GM12878 (cell line): Measurements from ENCODE around the gene GFM1. TPM values are rescaled to one million over a fixed set of nuclear protein-coding genes. Genes with fewer than 3 reads are reported as not detected.

Experiments
- ATAC-seq: fragments of 200-7000 bp; cut with Tn5 transposase; 3 replicates; pipeline ENCODE4 v1.9.1; 2020; ENCODE audit warnings: mild to moderate bottlenecking, moderate library complexity
- BruUV-seq: library from RNA; stranded (reverse); fragments of 400-500 nt; replicated peaks from 2 replicates; lab custom pipeline; 2021; lab: Mats Ljungman, UMichigan
- CTCF ChIA-PET: fragments of 300-600 bp; sonication (Branson Sonifier 250); formaldehyde crosslinking; extraction: SDS; loops from one replicate; lab custom pipeline; 2021; ENCODE audit warnings: inconsistent platforms; lab: Yijun Ruan, JAX
- POLR2A ChIA-PET: fragments of 350-600 bp; formaldehyde crosslinking; extraction: SDS; loops from one replicate; lab custom pipeline; 2021; ENCODE audit warnings: inconsistent platforms; lab: Charles Lee
- RAD21 ChIA-PET: fragments of 300-600 bp; sonication (Branson Sonifier 250); formaldehyde crosslinking; loops from one replicate; lab custom pipeline; 2023; ENCODE audit warnings: antibody characterized with exemption; ENCODE audit not compliant: unreplicated experiment; lab: Charles Lee
- SMC1A ChIA-PET: fragments of 300-600 bp; sonication (Branson Sonifier 250); formaldehyde crosslinking; loops from one replicate; lab custom pipeline; 2023; ENCODE audit not compliant: unreplicated experiment, uncharacterized antibody; lab: Charles Lee
- DNase-seq: peaks from one replicate; pipeline ENCODE4 v3.0.0-alpha.2; 2011; ENCODE audit warnings: low read depth, low spot score
- FAIRE-seq: peaks from 3 replicates; lab custom pipeline; 2011; peaks lifted over from hg19 to GRCh38; lab: Jason Lieb, UNC
- H2AFZ ChIP-seq: 2 replicates; pipeline ENCODE4 v1.6.0; 2011; ENCODE audit warnings: low read depth, low read length, control low read depth; ENCODE audit not compliant: control insufficient read depth
- H3K27ac ChIP-seq: 2 replicates; pipeline ENCODE4 v1.5.1; 2011; ENCODE audit warnings: control low read depth; ENCODE audit not compliant: control insufficient read depth, insufficient read depth
- H3K27me3 ChIP-seq, 2 experiments: replicated peaks in 1 of 2; 2 replicates each; pipeline versions ENCODE4 v1.6.0 to v1.6.1; 2011; ENCODE audit warnings: low read length in 1 of 2; ENCODE audit not compliant: control insufficient read depth in 2 of 2, insufficient read depth in 2 of 2
- H3K36me3 ChIP-seq, 2 experiments: 2 replicates each; pipeline ENCODE4 v1.5.1; 2011; ENCODE audit warnings: low read length in 1 of 2; ENCODE audit not compliant: control insufficient read depth in 2 of 2, insufficient read depth in 2 of 2
- H3K4me1 ChIP-seq: 2 replicates; pipeline ENCODE4 v1.6.1; 2011; ENCODE audit warnings: mild to moderate bottlenecking, low read length, moderate library complexity, mixed read lengths; ENCODE audit not compliant: control insufficient read depth, insufficient read depth
- H3K4me2 ChIP-seq: 2 replicates; pipeline ENCODE4 v1.6.0; 2011; ENCODE audit warnings: control low read depth; ENCODE audit not compliant: control insufficient read depth, insufficient read depth
- H3K4me3 ChIP-seq: fragments of 200-600 bp; sonication (generic); 2 replicates; pipeline ENCODE4 v1.5.1; 2016
- H3K79me2 ChIP-seq: 2 replicates; pipeline ENCODE4 v1.6.0; 2011; ENCODE audit warnings: low read length; ENCODE audit not compliant: control insufficient read depth, insufficient read depth
- H3K9ac ChIP-seq: 2 replicates; pipeline ENCODE4 v1.8.0; 2011; ENCODE audit warnings: low read length, control low read depth, mixed read lengths; ENCODE audit not compliant: control insufficient read depth, insufficient read depth
- H3K9me3 ChIP-seq: replicated peaks from 3 replicates; pipeline ENCODE4 v1.5.1; 2011; ENCODE audit warnings: mild to moderate bottlenecking, low read length; ENCODE audit not compliant: control insufficient read depth, insufficient read depth
- H4K20me1 ChIP-seq: 2 replicates; pipeline ENCODE4 v1.6.0; 2011; ENCODE audit not compliant: control insufficient read depth, insufficient read depth
- BACH1 ChIP-seq: fragments of 450-650 bp; IDR thresholded peaks from 2 replicates; pipeline ENCODE4 v1.6.1; 2017; ENCODE audit warnings: mild to moderate bottlenecking, borderline replicate concordance
- BHLHE40 ChIP-seq, 2 experiments: fragments of 450-650 bp in 1 of 2; IDR thresholded peaks; 2 replicates each; pipeline ENCODE4 v1.6.1; 2011 to 2017; ENCODE audit warnings: low read depth in 2 of 2, borderline replicate concordance in 1 of 2, improper control_type of control experiment in 1 of 2, low read length in 1 of 2, mild to moderate bottlenecking in 1 of 2
- FOXM1 ChIP-seq: IDR thresholded peaks from 2 replicates; pipeline ENCODE4 v1.6.1; 2012; ENCODE audit warnings: low read depth, mild to moderate bottlenecking, inconsistent platforms, low read length, moderate library complexity
- HDAC6 ChIP-seq: fragments of 200-600 bp; sonication (generic); IDR thresholded peaks from one replicate; pipeline ENCODE4 v1.8.0; 2017; ENCODE audit warnings: antibody characterized with exemption; ENCODE audit not compliant: unreplicated experiment
- JUNB ChIP-seq: IDR thresholded peaks from 2 replicates; pipeline ENCODE4 v1.6.1; 2016; ENCODE audit warnings: antibody characterized with exemption, mild to moderate bottlenecking
- KLF5 ChIP-seq: fragments of 450-650 bp; IDR thresholded peaks from 2 replicates; pipeline ENCODE4 v1.6.1; 2014; ENCODE audit warnings: mild to moderate bottlenecking; ENCODE audit not compliant: partially characterized antibody
- PAX5 ChIP-seq: IDR thresholded peaks from 2 replicates; pipeline ENCODE4 v1.6.1; 2011; ENCODE audit warnings: low read depth, low read length, borderline replicate concordance
- RAD51 ChIP-seq: fragments of 450-650 bp; IDR thresholded peaks from 2 replicates; pipeline ENCODE4 v1.6.1; 2016; ENCODE audit warnings: moderate library complexity, mild to moderate bottlenecking, inconsistent platforms
- RBBP5 ChIP-seq: fragments of 200-600 bp; sonication (generic); conservative IDR thresholded peaks from 2 replicates; pipeline ENCODE4 v1.6.1; 2016
- SIN3A ChIP-seq: IDR thresholded peaks from 2 replicates; pipeline ENCODE4 v1.6.1; 2012; ENCODE audit warnings: low read depth, low read length, improper control_type of control experiment
- ZNF207 ChIP-seq: fragments of 450-650 bp; IDR thresholded peaks from 2 replicates; pipeline ENCODE4 v1.6.1; 2014; ENCODE audit warnings: antibody characterized with exemption, mild to moderate bottlenecking, borderline replicate concordance
- ZNF217 ChIP-seq: fragments of 450-650 bp; IDR thresholded peaks from 2 replicates; pipeline ENCODE4 v1.6.1; 2017; ENCODE audit warnings: antibody characterized with exemption, mild to moderate bottlenecking
- ZZZ3 ChIP-seq: IDR thresholded peaks from 2 replicates; pipeline ENCODE4 v1.6.1; 2011; ENCODE audit warnings: low read depth; ENCODE audit not compliant: control insufficient read depth, insufficient read length
- WGBS: methylation state at CpG from one replicate; pipeline ENCODE4 v1.1.6; 2016; ENCODE audit warnings: low lambda C conversion rate; ENCODE audit not compliant: insufficient replicate concordance, insufficient coverage; ENCODE audit errors: missing lambda C conversion rate; 5-methylcytosine and 5-hydroxymethylcytosine counted together
- in situ Hi-C: fragments of 300-500 bp; cut with MboI; formaldehyde crosslinking; loops from 9 replicates; pipeline ENCODE4 v1.14.3; 2018; ENCODE audit warnings: mixed read lengths
- intact Hi-C: fragments of 100-400 bp; cut with micrococcal nuclease; formaldehyde crosslinking; loops from one replicate; pipeline ENCODE4 v1.14.2; 2022; ENCODE audit not compliant: unreplicated experiment
- polyA plus RNA-seq, 11 experiments: library from polyadenylated mRNA; depleted of rRNA in 4 of 11; unstranded in 6 of 11; stranded (reverse) in 5 of 11; fragments of >200 nt; fragmentation: Nextera tagmentation in 4 of 11; fragmentation: Illumina TruSeq in 1 of 11; extraction: Ambion mirVana in 4 of 11; extraction: Trizol in 1 of 11; gene quantifications; 1 replicate in 1 of 11; 2 replicates in 10 of 11; pipeline versions ENCODE4 v1.2.1 to v1.2.3, GENCODE V29; 2011 to 2016; ENCODE audit warnings: inconsistent platforms in 2 of 11, missing spikeins in 2 of 11, low read depth in 1 of 11
- total RNA-seq, 4 experiments: library from RNA; depleted of rRNA in 3 of 4; stranded (reverse); fragments of >200 nt in 3 of 4; fragmentation: Illumina TruSeq in 1 of 4; extraction: Trizol in 1 of 4; gene quantifications; 2 replicates each; pipeline versions ENCODE4 v1.2.1 to v1.2.3, GENCODE V29; 2013 to 2021

The GFM1 gene
- total and polyA plus RNA-seq, 10 of the 15 experiments (the other 5 are each of a cell fraction or from before 2014, with no cell fraction given), result 36.9 to 87.2 (median 57.3) TPM

DNA sequence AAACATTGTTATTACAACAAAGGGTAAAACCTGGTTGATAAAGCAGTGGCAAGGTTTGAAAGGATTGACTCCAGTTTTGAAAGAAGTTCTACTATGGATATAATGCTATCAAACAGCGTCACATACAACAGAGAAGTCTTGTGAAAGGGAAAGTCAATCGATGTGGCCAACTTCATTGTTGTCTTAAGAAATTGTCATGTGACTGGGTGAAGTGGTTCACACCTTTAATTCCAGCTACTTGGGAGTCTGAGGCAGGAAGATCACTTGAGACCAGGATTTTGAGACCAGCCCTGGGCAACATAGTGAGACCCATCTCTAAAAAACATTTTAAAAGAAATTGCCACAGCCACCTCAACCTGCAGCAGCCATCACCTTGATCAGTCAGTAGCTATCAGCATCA, 34.4 kb downstream of the GFM1 start:
- CTCF ChIA-PET, result interaction anchor here (1.0 to 1.6 kb wide), 3 partner anchors 12 to 35 kb away, joined by 3 to 10 read pairs (median 3); partner anchors contain the start of gene GFM1
- ATAC-seq, result no peak
- BruUV-seq, result no TSS peak

DNA sequence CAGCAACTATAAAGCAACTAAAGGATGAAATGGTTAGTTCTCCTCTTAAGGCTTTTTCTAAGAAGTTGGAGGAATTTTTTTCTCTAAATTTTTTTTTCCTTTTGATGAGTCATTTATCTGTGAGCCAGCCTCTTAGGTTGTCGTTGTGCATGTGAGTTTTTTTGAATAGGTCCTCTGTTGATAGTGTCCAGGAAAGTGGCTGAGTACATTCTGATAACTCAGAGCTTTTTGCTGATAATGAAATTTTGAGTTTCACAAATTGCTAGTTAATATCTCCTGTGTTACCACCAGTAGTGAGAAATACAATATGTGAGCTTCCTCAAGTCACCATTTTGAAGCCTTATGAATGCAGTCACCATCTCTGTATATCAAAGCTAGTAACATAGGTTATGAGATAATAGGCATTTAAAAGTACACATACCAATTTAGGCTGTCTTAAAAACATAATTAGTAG, 35.2 kb downstream of the GFM1 start:
- H2AFZ ChIP-seq, result no peak overlapping the region
- in situ Hi-C loops, result no loop called here
- WGBS, result 0% methylated on average over 1 of the region's 1 CpG

More for the DNA sequence above, 34.4 kb downstream of the GFM1 start:
- Histone ChIP-seq H4K20me1 (no peaks in the 10 kb centered on the region), H3K27me3 (no peaks in the 10 kb centered on the region), H3K9ac (no peak overlapping the region), H3K4me2 (no peak overlapping the region), H3K79me2 (no peaks in the 10 kb centered on the region), H3K36me3 (peaks cover 0 to 8% of the 10 kb centered on the region in 2 experiments; a peak in 3 of 4 replicates), H3K4me3 (no peak overlapping the region), H2AFZ (no peak overlapping the region), H3K9me3 (no peaks in the 10 kb centered on the region), H3K4me1 (no peaks in the 10 kb centered on the region), H3K27ac (no peak overlapping the region)
- RAD21 ChIA-PET, result no interaction called here
- SMC1A ChIA-PET, result no interaction called here
- intact Hi-C loops (no loop called here), in situ Hi-C loops (no loop called here)
- no peak for FAIRE-seq
- DNase-seq, result no peak
- WGBS, result 93% methylated on average over 2 of the region's 2 CpGs
- TF ChIP-seq ZNF217 (no peak), RAD51 (no peak), KLF5 (no peak), BACH1 (no peak), SIN3A (no peak), FOXM1 (no peak), ZZZ3 (no peak), JUNB (no peak), PAX5 (no peak), BHLHE40 (IDR thresholded peaks at IDR 0.05; ENCODE audit: borderline replicate concordance in 1 of 2, low read depth in 2 of 2, low read length in 1 of 2) (no peak), ZNF207 (no peak)
- POLR2A ChIA-PET, result no interaction called here

More for the DNA sequence above, 35.2 kb downstream of the GFM1 start:
- no peaks in the 10 kb centered on the region for H4K20me1 ChIP-seq
- no peak overlapping the region for H3K9ac ChIP-seq
- no TSS peak for BruUV-seq
- H3K79me2 ChIP-seq, result no peaks in the 10 kb centered on the region
- H3K4me3 ChIP-seq, result no peak overlapping the region
- DNase-seq (no peak), ATAC-seq (no peak), FAIRE-seq (no peak)
- no peaks in the 10 kb centered on the region for H3K27me3 ChIP-seq
- RAD21 ChIA-PET, result no interaction called here
- CTCF ChIA-PET, result interaction anchor here (0.7 to 1.6 kb wide), 3 partner anchors 10 to 35 kb away, joined by 3 to 10 read pairs (median 8); partner anchors contain the start of gene GFM1
- H3K9me3 ChIP-seq, result no peaks in the 10 kb centered on the region
- intact Hi-C loops, result no loop called here
- H3K36me3 ChIP-seq, result peaks cover 0 to 8% of the 10 kb centered on the region in 2 experiments; a peak in 3 of 4 replicates
- POLR2A ChIA-PET, result interaction anchor here (0.6 kb wide), 1 partner anchor 1883 kb away, joined by 3 read pairs; no protein-coding TSS in a partner anchor
- SMC1A ChIA-PET, result no interaction called here
- no peak overlapping the region for H3K4me2 ChIP-seq
- no peaks in the 10 kb centered on the region for H3K4me1 ChIP-seq
- H3K27ac ChIP-seq, result no peak overlapping the region
- TF ChIP-seq HDAC6 (no peak), RBBP5 (no peak)
